Tibial nerve (tissue), 3 donors: ENCODE results near the gene PIM2.

Experiments used
- CTCF ChIP-seq, 5 experiments: fragments of 200-600 bp in 3 of 5; fragments of 450-650 bp in 2 of 5; sonication (generic) in 3 of 5; IDR thresholded peaks; one replicate each; pipeline ENCODE4 v1.5.1; 2016 to 2019; ENCODE audit warnings: antibody characterized with exemption in 5 of 5, mild to moderate bottlenecking in 3 of 5, moderate library complexity in 2 of 5
- POLR2A ChIP-seq, 2 donors: fragments of 450-650 bp; IDR thresholded peaks; one replicate each; pipeline ENCODE4 v1.6.1; 2017; ENCODE audit warnings: antibody characterized with exemption in 2 of 2, mild to moderate bottlenecking in 2 of 2, moderate library complexity in 2 of 2

- no peak for TF ChIP-seq CTCF (IDR thresholded peaks at IDR 0.05)
- TF ChIP-seq POLR2A (IDR thresholded peaks at IDR 0.05): no peak
Measured at GRCh38 chrX:48919360-48919841, 577 bp upstream of the PIM2 start.
